Measurements from ENCODE around the gene FBLN2.

DNA sequence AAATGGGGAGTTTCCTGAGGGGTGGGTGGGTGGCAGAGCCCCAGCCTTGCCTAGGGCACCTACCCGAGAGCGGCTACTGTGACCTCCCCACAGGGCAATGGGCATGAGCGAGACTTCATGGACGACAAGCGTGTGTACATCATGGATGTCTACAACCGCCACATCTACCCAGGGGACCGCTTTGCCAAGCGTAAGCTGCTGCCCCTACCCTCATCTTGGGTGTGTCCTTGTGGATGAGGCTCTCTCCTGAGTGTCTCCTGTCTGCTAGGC, 46.2 kb upstream of the FBLN2 start:
- TF ChIP-seq ZNF670 (CRISPR knock-in tag; IDR thresholded peaks at IDR 0.05; ENCODE audit: borderline replicate concordance) (no peak), EP300 (IDR thresholded peaks at IDR 0.05; ENCODE audit: low read depth in 2 of 2, low read length in 2 of 2) (no peak), EP300 (CRISPR knock-in tag; IDR thresholded peaks at IDR 0.05; ENCODE audit: borderline replicate concordance) (no peak), U2AF1 (optimal IDR thresholded peaks at IDR 0.05; ENCODE audit: low read depth, low read length) (no peak)

Data from HepG2 (cell line).